Mammary epithelial cell (primary cell): ENCODE data around the gene DMD.

ENCODE experiments used
- CTCF ChIP-seq, 2 donors: IDR thresholded peaks in 1 of 2; conservative IDR thresholded peaks in 1 of 2; 2 replicates each; pipeline ENCODE4 v1.5.1; 2011 to 2012; ENCODE audit warnings: inconsistent platforms in 2 of 2, low read length in 2 of 2, mild to moderate bottlenecking in 2 of 2, control low read depth in 1 of 2, low read depth in 1 of 2; ENCODE audit not compliant: insufficient read depth in 1 of 2; ENCODE audit errors: extremely low read depth in 1 of 2
- EZH2 ChIP-seq: IDR thresholded peaks from 2 replicates; pipeline ENCODE4 v1.6.1; 2012; ENCODE audit warnings: low read length, inconsistent platforms, borderline replicate concordance

DNA sequence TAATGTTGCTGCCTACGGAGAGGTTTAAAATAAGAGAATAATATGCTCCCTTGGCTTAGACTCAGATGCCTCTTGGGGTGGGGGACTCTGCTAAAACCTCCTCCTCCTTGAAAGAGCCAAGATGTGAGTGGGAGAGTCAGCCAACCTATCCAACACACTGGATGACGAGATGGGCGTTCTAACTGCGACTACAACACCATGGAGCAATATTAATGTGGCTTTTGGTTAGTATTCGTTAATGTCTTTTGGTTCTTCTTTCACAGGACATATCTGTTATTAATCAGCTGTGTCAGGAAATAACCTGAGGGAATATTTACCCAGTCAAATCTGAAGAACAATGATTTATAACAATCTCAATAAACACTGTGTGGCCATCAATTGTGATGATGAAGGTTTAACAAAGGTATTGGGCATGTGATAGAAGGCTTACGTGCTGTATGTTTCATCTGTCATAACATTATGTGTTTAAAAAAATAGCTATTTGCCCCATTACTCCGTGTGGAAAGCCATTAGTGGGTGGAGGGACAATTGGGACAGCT, 1996.0 kb downstream of the DMD start:
- no peak for TF ChIP-seq CTCF (conservative IDR thresholded peaks at IDR 0.05 in 1 of 2, IDR thresholded peaks at IDR 0.05 in 1 of 2; ENCODE audit: extremely low read depth in 1 of 2, insufficient read depth in 1 of 2, low read depth in 1 of 2, low read length in 2 of 2)
- no peak for TF ChIP-seq EZH2
